GM21367 (cell line): ENCODE results near the gene LITAF.

ENCODE experiments used
- ATAC-seq: cut with Tn5 transposase; IDR thresholded peaks from one replicate; pipeline ENCODE4 v1.9.1; 2021; ENCODE audit not compliant: unreplicated experiment

Gene LITAF

DNA sequence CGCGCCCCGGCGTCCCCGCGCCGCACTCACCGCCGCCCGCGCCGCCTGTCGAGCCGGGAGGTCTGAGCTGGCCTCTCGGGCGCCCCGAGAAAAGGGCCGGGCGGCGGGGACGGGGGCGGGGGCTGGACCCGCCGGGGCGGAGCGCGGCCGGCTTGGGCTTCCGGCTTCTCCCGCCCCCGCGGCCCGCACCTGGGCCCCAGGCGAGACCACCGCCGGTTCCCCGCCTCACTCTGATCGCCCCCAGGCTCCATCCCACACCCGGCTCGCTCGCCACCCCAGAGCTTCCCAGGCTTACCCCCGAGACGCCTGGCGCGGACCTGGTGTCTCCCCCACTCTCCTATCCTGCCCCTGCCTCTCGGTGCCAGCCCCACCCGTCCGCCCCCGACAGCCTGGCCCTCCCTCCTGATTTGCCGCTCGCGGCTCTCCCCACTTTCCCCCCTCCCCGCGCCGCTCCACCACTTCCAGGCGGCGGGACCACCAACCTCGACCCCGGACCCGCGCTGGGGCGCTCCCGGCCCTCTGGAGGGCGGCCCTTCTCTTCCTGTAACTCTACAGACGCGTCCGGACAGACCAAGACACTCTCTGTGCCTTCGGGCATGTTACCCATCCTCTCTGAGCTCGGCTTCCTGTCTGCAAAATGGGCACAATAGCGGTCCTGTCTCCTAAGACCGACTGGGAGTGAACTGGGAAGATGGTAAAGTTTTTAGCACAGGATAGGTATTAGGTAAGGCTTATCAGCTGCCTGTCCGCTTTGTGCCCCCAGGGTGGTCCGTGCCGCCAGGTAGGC, at the start of gene LITAF:
Gene LITAF (minus strand): TSS at position 64 of the 787 bp plus-strand sequence. CDS start 30,189 bp downstream, outside the sequence.
- no peak for ATAC-seq

DNA sequence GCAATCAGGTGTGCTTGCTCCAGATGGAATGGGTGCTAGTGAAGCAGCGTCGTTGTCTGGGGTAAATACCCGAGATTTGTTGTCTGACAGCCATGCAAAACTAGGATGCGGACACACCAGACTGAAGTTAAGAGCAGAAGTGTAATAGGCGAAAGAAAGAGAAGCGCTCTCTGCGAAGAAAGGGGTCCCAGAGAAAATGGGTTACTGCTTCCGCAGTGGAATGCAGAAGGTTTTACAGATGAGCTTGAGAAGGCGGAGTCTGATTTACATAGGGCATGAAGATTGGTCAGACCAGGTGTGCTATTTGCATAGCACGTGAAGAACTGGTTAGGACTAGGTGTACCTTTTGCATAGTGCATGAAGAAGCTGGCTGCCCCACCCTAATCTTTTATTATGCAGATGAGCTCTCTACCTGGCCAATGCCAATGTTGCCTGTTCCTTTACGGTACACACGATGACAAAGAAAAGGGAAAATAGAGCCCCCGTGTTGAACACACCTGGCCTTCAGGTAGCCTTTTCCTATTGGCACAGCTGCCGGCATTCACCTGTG, 49.5 kb upstream of the LITAF start:
- ATAC-seq = no peak

- no peak for ATAC-seq
These were observed 49.0 kb upstream of the LITAF start for GRCh38 chr16:11635679-11636171.

DNA sequence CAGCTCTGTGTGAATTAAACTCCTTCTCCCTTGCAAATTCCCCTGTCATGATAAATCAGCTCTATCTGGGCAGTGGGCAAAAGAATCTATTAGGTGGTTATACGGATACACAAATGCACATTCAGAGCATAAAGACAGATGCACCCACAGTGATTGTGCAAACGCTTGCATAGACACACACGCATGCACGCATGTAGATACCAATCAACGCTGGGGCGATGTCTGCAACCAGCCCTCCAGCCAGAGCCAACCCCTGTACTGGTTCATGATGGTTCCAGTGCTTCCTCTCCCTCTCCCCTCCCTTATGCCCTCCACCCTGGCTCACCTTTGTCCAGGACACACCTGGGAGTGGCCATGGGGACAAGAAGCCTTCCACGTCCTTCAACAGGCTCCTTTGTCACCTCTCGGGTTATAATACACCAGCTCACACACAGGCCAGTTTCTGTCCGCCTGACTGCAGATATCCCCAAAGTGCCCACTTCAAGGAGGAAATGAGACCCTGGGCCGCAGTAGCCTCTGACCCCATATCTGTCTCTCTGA, 48.5 kb upstream of the LITAF start:
- ATAC-seq = no peak

GRCh38 chr16:11634312-11634711, 47.6 kb upstream of the LITAF start:
- no peak for ATAC-seq

DNA sequence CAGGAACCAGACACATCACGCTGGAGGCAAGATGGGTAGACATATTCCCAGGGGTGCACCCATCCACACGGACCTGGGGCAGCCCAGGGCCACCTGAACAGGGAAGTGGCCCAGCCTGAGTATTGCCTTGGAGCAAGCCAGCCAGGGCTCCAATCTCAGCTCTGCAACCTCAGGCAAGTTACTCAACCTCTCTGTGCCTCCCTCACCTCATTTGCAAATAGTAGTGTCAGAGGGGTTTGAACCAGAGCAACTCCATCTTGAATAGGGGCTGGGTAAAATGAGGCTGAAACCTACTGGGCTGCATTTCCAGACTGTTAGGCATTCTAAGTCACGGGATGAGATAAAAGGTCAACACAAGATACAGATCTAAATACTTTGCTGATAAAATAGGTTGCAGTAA, 46.4 kb upstream of the LITAF start:
- ATAC-seq = no peak

GRCh38 chr16:11632455-11632939, 45.8 kb upstream of the LITAF start:
- no peak for ATAC-seq

DNA sequence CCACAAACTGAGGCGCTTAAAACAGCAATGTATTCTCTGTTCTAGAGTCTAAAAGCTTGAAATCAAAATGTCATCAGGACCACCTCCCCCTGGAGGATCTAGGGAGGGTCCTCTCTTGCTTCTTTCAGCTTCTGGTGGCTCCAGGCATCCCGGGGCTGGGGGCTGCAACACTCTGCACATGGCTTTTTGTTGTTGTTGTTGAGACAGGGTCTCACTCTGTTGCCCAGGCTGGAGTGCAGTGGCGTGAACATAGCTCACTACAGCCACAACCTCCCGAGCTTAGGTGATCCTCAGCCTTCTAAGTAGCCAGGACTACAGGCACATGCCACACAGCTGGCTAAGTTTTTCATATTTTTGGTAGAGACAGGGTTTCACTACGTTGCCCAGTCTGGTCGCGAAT, 44.5 kb upstream of the LITAF start:
- no peak for ATAC-seq

GRCh38 chr16:11630768-11631056, 44.0 kb upstream of the LITAF start:
- no peak for ATAC-seq

- ATAC-seq = no peak
These were observed 43.5 kb upstream of the LITAF start for GRCh38 chr16:11630046-11630767.

- ATAC-seq = no peak
These were observed 42.6 kb upstream of the LITAF start for GRCh38 chr16:11629071-11630030.

DNA sequence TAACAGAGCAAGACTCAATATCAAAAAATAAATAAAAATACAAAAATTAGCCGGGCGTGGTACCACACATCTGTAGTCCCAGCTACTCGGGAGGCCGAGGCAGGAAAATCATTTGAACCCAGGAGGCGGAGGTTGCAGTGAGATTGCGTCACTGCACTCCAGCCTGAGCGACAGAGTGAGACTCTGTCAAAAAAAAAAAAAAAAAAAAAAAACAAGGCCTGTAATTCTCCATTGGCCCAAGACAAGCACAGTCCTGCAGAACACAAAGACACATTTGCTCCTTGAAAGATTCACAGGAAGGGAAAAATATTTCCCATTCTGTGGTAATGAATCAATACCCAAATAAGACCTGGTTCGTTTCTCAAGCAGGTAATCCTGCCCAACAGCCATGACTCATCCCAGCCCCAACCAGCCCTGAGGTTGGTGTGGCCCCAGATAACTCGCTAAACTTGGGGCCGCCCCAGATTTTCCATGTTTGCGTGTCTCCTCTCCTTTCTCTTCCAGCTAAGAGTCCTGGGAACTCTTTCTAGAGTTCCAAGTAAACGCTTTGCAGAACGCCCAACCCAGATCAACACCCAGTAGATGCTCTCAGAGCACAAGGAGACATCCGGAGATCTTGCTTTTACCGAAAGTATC, 41.2 kb upstream of the LITAF start:
- no peak for ATAC-seq

GRCh38 chr16:11627292-11627663, 40.6 kb upstream of the LITAF start:
- ATAC-seq = no peak

DNA sequence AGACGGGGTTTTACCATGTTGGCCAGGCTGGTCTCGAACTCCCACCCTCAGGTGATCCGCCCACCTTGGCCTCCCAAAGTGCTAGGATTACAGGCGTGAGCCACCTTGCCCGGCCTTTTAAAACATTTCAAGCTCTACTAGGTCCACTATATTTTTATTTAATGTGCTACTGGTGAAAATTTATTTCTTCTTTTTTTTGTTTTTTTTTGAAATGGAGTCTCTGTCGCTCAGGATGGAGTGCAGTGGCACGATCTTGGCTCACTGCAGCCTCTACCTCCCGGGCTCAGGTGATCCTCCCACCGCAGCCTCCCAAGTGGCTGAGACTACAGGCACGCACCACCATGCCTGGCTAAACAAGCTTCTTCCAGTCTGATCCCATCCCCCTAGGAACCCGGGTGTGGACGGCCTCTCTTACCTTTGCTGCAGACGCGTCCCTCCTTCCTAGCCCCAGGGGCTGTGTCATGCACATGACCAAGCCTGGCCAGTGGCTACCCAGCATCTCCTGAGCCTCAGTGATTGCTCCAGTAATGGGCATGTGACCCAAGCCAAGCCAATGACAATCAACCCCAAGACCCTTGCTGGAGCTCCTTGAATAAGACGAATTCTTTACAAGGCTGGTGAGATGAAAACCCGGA, 40.1 kb upstream of the LITAF start:
- ATAC-seq = no peak

DNA sequence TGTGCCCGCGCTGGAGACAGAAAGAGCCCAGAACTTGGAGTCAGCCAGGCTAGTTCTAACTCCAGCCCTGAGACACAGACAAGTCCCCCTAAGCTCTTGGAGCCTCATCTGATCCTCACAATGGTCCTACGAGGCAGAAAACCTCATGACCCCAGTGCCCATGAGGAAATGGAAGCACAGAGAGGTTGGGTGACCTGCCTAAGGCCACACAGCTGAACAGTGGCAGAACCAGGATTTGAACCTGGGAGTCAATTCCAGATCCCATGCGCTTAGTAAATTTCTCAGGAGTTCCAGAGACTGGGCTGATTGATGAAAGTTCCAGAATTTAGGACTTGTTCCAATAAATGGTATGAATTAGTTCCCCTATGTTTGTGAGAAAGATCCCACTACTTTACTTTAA, 39.0 kb upstream of the LITAF start:
- ATAC-seq = no peak

DNA sequence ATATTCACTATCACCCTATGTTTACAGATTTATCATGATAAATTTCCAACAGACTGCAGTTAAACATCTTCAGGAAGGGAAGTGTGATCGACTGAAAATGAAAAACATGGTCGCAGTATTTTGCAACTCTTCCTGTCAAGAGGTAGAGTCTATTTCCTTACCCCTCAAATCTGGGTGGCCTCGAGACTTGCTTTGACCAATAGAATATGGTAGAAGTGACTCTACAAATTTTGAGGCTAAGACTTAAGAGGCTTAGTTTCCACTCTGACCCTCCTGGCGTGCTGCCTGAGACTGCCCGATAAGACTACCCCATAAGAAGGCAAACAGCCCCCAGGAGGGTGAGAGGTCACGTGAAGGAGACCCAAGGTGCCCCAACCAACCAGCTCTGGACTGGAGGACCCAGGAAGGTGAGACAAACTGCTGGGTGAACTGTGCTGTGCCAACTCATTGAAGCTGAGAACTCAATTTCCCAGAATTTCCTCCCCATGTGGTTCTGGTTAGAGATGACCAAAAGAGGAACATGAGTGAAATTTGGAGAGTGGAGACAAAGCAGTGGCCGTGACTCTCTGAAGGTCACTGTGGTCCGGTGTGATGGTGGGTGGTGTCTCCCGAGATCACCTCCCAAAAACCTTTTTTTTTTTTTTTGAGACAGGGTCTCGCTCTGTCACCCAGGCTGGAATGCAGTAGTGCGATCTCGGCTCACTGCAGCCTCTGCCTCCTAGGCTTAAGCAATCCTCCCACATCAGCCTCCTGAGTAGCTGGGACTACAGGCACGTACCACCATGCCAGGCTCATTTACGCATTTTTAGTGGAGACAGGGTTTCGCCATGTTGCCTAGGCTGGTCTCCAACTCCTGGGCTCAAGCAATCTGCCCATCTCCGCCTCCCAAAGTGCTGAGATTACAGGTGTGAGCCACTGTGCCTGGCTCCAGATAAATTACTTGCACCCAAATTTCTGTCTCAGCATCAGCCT, 38.2 kb upstream of the LITAF start:
- ATAC-seq = no peak

DNA sequence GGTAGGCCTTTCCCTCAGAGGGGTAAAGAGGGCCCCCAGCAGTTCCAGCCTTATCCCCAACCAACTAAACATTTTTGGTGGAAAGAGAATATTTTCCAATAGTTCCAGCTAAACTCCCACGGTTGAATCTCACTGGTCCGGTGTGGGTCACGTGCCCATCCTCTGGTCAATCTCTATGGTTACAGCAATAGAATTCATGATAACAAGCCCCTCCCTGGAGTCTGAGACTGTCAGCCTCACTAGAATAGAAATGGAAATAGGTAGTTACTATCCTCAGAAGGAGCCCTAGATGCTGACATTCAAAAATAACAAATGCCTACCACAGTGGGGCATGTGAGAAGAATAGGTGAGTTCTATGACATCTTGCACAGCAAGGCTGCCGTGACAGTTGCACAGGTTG, 37.5 kb upstream of the LITAF start:
- ATAC-seq = no peak

DNA sequence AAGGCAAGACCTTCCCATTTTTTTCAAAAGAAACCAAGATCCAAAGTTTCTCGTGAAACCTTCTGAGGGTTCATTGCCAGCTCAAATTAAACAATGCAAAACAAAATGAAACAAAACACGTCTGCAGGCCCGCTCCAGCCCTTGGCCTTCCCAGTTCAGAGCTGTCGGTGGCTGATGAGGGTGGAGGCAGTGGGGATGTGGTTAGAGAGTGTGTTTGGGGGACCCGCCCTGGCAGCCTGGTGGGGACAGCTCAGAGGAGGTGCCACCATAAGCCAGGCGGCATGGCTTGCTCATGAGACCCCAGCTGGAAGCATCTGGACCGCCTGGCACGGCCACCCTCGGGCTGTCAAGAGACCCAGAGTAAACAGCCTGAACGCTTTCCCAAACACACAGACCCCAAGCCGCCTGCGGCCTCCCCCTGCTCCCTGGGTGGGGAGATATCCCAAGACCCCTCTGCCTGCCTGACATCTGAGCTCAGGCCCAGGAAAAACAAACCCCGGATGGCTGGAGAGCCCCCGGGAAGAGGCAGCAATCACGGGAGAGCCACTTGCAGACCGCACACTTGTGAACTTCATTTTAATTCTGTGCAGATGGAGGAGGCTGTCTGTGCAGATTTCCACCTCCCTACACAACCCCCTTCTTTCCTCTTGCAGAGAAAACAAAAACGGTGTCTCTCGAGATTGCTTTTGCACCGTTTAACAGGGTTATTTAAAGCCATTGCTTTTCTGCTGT, 35.4 kb upstream of the LITAF start:
- ATAC-seq = no peak
